GM19438 (cell line): Measurements from ENCODE around the gene COMP.

ENCODE experiments used
- ATAC-seq: cut with Tn5 transposase; IDR thresholded peaks from one replicate; pipeline ENCODE4 v1.9.1; 2021; ENCODE audit warnings: low read depth; ENCODE audit not compliant: unreplicated experiment

The COMP gene

GRCh38 chr19:18783958-18784785, 6.9 kb downstream of the COMP start:
- ATAC-seq = no peak

- no peak for ATAC-seq
Measured at GRCh38 chr19:18782559-18783225, 8.4 kb downstream of the COMP start.

- ATAC-seq = no peak
Measured at GRCh38 chr19:18781885-18782527, 9.1 kb downstream of the COMP start.

GRCh38 chr19:18781047-18781600, 10.0 kb downstream of the COMP start:
- no peak for ATAC-seq

DNA sequence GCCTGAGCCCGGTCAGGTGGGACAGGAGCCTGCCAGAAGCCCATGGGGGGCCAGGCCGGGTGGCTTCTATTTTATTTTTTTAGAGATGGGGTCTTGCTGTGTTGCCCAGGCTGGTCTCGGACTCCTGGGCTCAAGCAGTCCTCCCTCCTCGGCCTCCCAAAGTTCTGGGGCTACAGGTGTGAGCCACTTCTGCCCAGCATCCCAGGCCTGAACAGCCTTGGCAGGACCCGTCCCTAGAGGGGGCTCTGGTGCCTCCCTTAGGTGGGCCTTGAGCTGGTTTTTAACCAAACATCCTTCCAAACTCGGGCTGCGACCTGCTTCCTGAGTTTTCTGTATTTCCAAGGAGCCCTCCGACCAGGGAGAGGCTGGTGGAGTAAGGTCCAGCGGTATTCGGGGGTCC, 10.5 kb downstream of the COMP start:
- no peak for ATAC-seq

- no peak for ATAC-seq
Measured at GRCh38 chr19:18780081-18780480, 11.0 kb downstream of the COMP start.

GRCh38 chr19:18778826-18779495, 12.1 kb downstream of the COMP start:
- no peak for ATAC-seq

DNA sequence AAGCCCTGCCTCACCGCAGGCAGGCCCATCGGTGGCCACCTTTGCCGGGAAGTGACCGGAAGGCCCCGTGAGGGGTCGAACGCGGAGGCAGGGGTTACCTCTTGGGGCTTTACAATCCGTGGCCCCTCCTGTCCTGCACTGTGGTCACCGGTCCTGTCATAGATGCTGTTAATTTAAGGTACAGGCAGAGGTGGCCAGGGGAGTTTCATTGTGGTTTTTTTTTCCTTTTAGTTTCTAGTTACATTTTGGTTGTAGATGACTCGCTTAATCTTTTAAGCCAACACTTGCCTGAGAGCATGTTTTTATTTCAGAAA, 13.1 kb downstream of the COMP start:
- no peak for ATAC-seq

DNA sequence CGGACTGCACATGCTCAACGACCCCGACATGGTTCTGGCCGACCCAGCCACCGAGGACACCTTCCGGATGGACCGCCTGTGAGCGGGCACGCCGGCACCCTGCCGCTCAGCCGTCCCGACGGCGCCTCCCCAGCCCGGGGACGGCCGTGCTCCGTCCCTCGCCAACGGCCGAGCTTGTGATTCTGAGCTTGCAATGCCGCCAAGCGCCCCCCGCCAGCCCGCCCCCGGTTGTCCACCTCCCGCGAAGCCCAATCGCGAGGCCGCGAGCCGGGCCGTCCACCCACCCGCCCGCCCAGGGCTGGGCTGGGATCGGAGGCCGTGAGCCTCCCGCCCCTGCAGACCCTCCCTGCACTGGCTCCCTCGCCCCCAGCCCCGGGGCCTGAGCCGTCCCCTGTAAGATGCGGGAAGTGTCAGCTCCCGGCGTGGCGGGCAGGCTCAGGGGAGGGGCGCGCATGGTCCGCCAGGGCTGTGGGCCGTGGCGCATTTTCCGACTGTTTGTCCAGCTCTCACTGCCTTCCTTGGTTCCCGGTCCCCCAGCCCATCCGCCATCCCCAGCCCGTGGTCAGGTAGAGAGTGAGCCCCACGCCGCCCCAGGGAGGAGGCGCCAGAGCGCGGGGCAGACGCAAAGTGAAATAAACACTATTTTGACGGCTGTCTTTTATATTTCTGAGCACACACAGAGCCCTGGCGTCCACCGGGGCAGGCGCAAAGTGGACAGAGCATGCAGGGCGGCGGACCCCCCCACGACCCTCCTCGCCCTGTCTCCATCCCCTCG, 13.6 kb downstream of the COMP start:
- ATAC-seq = no peak

- no peak for ATAC-seq
Measured at GRCh38 chr19:18776736-18777135, 14.4 kb downstream of the COMP start.

DNA sequence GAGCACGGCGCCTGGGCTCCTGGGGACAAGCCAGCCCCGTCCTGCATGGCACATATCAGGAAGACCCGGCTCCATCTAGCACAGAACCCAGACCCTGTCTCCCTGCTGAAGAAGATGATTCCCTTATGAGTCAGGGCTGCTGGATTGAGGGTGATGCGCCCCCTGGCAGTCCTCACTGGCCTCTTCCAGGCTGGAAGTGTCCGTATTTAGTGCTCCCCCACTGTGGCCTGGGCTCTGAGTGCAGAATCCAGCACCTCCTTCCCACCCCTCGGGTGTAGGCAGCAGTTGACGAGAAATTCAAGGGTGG, 14.9 kb downstream of the COMP start:
- no peak for ATAC-seq

- ATAC-seq = no peak
Measured at GRCh38 chr19:18775586-18776287, 15.4 kb downstream of the COMP start.

- ATAC-seq = no peak
Measured at GRCh38 chr19:18774782-18775444, 16.2 kb downstream of the COMP start.

DNA sequence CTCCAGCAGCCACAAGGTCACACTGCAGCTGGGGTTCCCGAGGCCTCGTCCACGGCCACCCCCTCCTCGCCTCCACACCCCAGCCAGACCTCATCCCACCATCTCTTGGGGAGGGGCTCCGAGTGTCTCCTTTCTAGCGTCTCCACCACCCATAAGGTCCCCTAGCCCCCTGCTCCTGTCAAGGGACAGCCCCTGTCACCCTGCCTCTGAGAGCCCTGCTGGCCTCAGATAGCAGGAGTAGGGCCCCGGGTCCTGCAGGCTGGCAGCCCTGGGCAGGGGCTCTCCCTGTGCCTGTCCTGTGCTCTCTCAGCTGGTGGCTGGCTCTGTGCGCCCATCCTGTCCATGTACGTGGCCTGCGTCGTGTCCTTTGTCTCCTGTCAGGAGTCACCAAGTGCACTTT, 17.0 kb downstream of the COMP start:
- ATAC-seq = no peak

GRCh38 chr19:18773682-18774081, 17.4 kb downstream of the COMP start:
- ATAC-seq = no peak

GRCh38 chr19:18772620-18773587, 18.2 kb downstream of the COMP start:
- ATAC-seq = no peak

GRCh38 chr19:18771328-18772242, 19.5 kb downstream of the COMP start:
- ATAC-seq = no peak
